Hematopoietic multipotent progenitor cell (in vitro differentiated cells): ENCODE measurements around the gene COL9A1. TPM values are rescaled to one million over a fixed set of nuclear protein-coding genes. Genes with fewer than 3 reads are reported as not detected.
A peak's percentile ranks its signal among the peaks of the same experiment; 100 is the strongest.
"Not testable (repeated sequence)": the region's sequence is repeated elsewhere in the genome, so short reads cannot be mapped to it uniquely, and the experiment has no call there.

Experiments used
- DNase-seq, 3 donors: peaks; one replicate each; pipeline ENCODE4 v3.0.0-alpha.2; 2011 to 2015; ENCODE audit warnings: low read depth in 2 of 3, low spot score in 2 of 3
- total RNA-seq: library from RNA; depleted of rRNA; stranded (reverse); fragments of >200 nt; gene quantifications from one replicate; pipeline ENCODE4 v1.2.3, GENCODE V29; 2012

The COL9A1 gene
- not detected for total RNA-seq

- no peak for DNase-seq
Measured at GRCh38 chr6:70303034-70303525, at the start of gene COL9A1. Gene COL9A1 (minus strand): TSS chr6:70303084. CDS start chr6:70302924, 160 bp downstream.

GRCh38 chr6:70351461-70351860 is 48.6 kb upstream of the COL9A1 start:
- DNase-seq = no peak

GRCh38 chr6:70345619-70346018 is 42.7 kb upstream of the COL9A1 start:
- no peak for DNase-seq

- DNase-seq = no peak
Measured at GRCh38 chr6:70343313-70343712, 40.4 kb upstream of the COL9A1 start.

GRCh38 chr6:70339810-70340209 is 36.9 kb upstream of the COL9A1 start:
- not testable (repeated sequence) for DNase-seq

- no peak for DNase-seq
Measured at GRCh38 chr6:70338775-70339174, 35.9 kb upstream of the COL9A1 start.

- DNase-seq = no peak
Measured at GRCh38 chr6:70337743-70338105, 34.8 kb upstream of the COL9A1 start.

- DNase-seq = peak in 2 of 3 donors; percentile 26 to 47
Measured at GRCh38 chr6:70336996-70337742, 34.3 kb upstream of the COL9A1 start.

GRCh38 chr6:70327036-70327435 is 24.2 kb upstream of the COL9A1 start:
- no peak for DNase-seq

- DNase-seq = no peak
Measured at GRCh38 chr6:70325009-70325408, 22.1 kb upstream of the COL9A1 start.

- not testable (repeated sequence) for DNase-seq
Measured at GRCh38 chr6:70317799-70318198, 14.9 kb upstream of the COL9A1 start.

- no peak for DNase-seq
Measured at GRCh38 chr6:70315079-70315751, 12.3 kb upstream of the COL9A1 start.

- no peak for DNase-seq
Measured at GRCh38 chr6:70314296-70314695, 11.4 kb upstream of the COL9A1 start.

- DNase-seq = peak in 1 of 3 donors; percentile 14
Measured at GRCh38 chr6:70312165-70312745, 9.4 kb upstream of the COL9A1 start.

GRCh38 chr6:70310063-70310694 is 7.3 kb upstream of the COL9A1 start:
- DNase-seq = peak in 2 of 3 donors; percentile 20 to 56

- no peak for DNase-seq
Measured at GRCh38 chr6:70309243-70309642, 6.4 kb upstream of the COL9A1 start.

GRCh38 chr6:70308142-70308541 is 5.3 kb upstream of the COL9A1 start:
- DNase-seq = not testable (repeated sequence)

- DNase-seq = no peak
Measured at GRCh38 chr6:70307008-70307407, 4.1 kb upstream of the COL9A1 start.

- DNase-seq = no peak
Measured at GRCh38 chr6:70304616-70305015, 1.7 kb upstream of the COL9A1 start.

- peak in 1 of 3 donors; percentile 21 for DNase-seq
Measured at GRCh38 chr6:70299456-70299855, 3.4 kb downstream of the COL9A1 start.

- no peak for DNase-seq
Measured at GRCh38 chr6:70298068-70298467, 4.8 kb downstream of the COL9A1 start.
